Measurements from ENCODE around the gene KXD1.

DNA sequence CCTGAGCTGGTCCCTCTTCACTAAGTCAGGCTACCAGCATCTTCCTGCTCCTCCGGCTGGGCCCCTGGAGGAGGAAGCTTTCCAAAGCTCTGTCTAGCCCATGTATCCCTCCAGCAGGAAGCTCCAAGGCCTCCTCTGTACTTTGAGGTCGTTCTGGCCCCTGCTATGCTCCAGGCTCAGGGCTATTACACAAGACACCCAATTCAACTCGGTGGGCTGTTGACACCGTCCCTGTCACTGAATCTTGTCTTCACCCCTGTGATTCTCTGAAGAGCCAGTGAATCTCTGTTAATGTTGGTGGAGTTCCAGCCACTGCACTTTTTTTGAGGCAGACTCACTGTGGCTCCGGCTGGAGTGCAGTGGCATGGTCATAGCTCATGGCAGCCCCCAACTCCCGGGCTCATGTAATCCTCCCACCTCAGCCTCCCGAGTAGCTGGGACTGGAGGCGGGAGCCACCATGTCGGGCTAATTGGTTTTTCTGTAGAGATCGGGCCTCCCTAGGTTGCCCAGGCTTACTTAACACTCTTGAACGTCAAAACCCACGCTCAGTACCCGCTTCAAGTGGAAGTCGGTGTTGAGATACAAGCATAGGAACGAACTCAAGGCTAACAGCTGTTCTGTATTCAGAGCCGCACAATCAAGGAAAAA, 30.4 kb downstream of the KXD1 start:
- TF ChIP-seq, protein P1, sequence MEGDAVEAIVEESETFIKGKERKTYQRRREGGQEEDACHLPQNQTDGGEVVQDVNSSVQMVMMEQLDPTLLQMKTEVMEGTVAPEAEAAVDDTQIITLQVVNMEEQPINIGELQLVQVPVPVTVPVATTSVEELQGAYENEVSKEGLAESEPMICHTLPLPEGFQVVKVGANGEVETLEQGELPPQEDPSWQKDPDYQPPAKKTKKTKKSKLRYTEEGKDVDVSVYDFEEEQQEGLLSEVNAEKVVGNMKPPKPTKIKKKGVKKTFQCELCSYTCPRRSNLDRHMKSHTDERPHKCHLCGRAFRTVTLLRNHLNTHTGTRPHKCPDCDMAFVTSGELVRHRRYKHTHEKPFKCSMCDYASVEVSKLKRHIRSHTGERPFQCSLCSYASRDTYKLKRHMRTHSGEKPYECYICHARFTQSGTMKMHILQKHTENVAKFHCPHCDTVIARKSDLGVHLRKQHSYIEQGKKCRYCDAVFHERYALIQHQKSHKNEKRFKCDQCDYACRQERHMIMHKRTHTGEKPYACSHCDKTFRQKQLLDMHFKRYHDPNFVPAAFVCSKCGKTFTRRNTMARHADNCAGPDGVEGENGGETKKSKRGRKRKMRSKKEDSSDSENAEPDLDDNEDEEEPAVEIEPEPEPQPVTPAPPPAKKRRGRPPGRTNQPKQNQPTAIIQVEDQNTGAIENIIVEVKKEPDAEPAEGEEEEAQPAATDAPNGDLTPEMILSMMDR (IDR thresholded peaks at IDR 0.05), result no peak
- TF ChIP-seq POLR2A (IDR thresholded peaks at IDR 0.05), result no peak

All from uterus (tissue), 2 donors.